ENCODE measurements around the gene SUPT5H.
"Not testable (repeated sequence)": the region's sequence is repeated elsewhere in the genome, so short reads cannot be mapped to it uniquely, and the experiment has no call there.

The SUPT5H gene

GRCh38 chr19:39425744-39426143 is 19.6 kb upstream of the SUPT5H start:
- no peak for DNase-seq (ENCODE audit: low read depth)

- DNase-seq (ENCODE audit: low read depth), result no peak
These were observed 19.2 kb upstream of the SUPT5H start for GRCh38 chr19:39426170-39426569.

GRCh38 chr19:39427707-39428106 is 17.7 kb upstream of the SUPT5H start:
- DNase-seq (ENCODE audit: low read depth), result no peak

- DNase-seq (ENCODE audit: low read depth), result no peak
These were observed 16.9 kb upstream of the SUPT5H start for GRCh38 chr19:39428283-39429112.

- DNase-seq (ENCODE audit: low read depth), result no peak
These were observed 14.4 kb upstream of the SUPT5H start for GRCh38 chr19:39430675-39431593.

- DNase-seq (ENCODE audit: low read depth), result no peak
These were observed 12.7 kb upstream of the SUPT5H start for GRCh38 chr19:39432677-39433025.

- DNase-seq (ENCODE audit: low read depth), result no peak
These were observed 11.8 kb upstream of the SUPT5H start for GRCh38 chr19:39433480-39434079.

GRCh38 chr19:39434123-39435076 is 11.0 kb upstream of the SUPT5H start:
- no peak for DNase-seq (ENCODE audit: low read depth)

- peak; percentile 99 for DNase-seq (ENCODE audit: low read depth)
These were observed 9.7 kb upstream of the SUPT5H start, which contains the start of gene RPS16 for GRCh38 chr19:39435499-39436349. TSS of gene RPS16 (minus strand) at chr19:39435949. CDS start at chr19:39435895, 54 bp downstream.

- DNase-seq (ENCODE audit: low read depth), result no peak
These were observed 9.0 kb upstream of the SUPT5H start for GRCh38 chr19:39436350-39436716.

GRCh38 chr19:39438270-39438934 is 7.0 kb upstream of the SUPT5H start:
- DNase-seq (ENCODE audit: low read depth), result no peak

- no peak for DNase-seq (ENCODE audit: low read depth)
These were observed 685 bp upstream of the SUPT5H start for GRCh38 chr19:39444598-39445195.

GRCh38 chr19:39446365-39447084 is 1.1 kb downstream of the SUPT5H start:
- DNase-seq (ENCODE audit: low read depth), result no peak

GRCh38 chr19:39448271-39448670 is 2.9 kb downstream of the SUPT5H start:
- DNase-seq (ENCODE audit: low read depth), result no peak

GRCh38 chr19:39449116-39449797 is 3.9 kb downstream of the SUPT5H start:
- no peak for DNase-seq (ENCODE audit: low read depth)

- DNase-seq (ENCODE audit: low read depth), result not testable (repeated sequence)
These were observed 5.9 kb downstream of the SUPT5H start for GRCh38 chr19:39451257-39451656.

- DNase-seq (ENCODE audit: low read depth), result no peak
These were observed 18.0 kb downstream of the SUPT5H start for GRCh38 chr19:39463403-39463802.
